PFSK-1 (cell line): Measurements from ENCODE around the gene CRYZL1.

ENCODE experiments used
- POLR2AphosphoS5 ChIP-seq: IDR thresholded peaks from 2 replicates; pipeline ENCODE4 v1.6.1; 2012; ENCODE audit warnings: low read depth, mild to moderate bottlenecking, control low read depth, low read length, moderate library complexity
- TAF1 ChIP-seq: IDR thresholded peaks from 2 replicates; pipeline ENCODE4 v1.6.1; 2012; ENCODE audit warnings: low read length, control low read depth, borderline replicate concordance; ENCODE audit not compliant: insufficient read depth
- TF ChIP-seq, protein P1 (sequence below), 2 experiments: IDR thresholded peaks; 2 replicates each; pipeline versions ENCODE4 v1.6.1 to v1.8.0; 2011 to 2012; ENCODE audit warnings: low read depth in 2 of 2, low read length in 2 of 2, control low read depth in 1 of 2, inconsistent platforms in 1 of 2, mild to moderate bottlenecking in 1 of 2, moderate library complexity in 1 of 2; ENCODE audit not compliant: insufficient read depth in 1 of 2

- TF ChIP-seq POLR2AphosphoS5 (no peak), TAF1 (no peak)
- TF ChIP-seq, protein P1, sequence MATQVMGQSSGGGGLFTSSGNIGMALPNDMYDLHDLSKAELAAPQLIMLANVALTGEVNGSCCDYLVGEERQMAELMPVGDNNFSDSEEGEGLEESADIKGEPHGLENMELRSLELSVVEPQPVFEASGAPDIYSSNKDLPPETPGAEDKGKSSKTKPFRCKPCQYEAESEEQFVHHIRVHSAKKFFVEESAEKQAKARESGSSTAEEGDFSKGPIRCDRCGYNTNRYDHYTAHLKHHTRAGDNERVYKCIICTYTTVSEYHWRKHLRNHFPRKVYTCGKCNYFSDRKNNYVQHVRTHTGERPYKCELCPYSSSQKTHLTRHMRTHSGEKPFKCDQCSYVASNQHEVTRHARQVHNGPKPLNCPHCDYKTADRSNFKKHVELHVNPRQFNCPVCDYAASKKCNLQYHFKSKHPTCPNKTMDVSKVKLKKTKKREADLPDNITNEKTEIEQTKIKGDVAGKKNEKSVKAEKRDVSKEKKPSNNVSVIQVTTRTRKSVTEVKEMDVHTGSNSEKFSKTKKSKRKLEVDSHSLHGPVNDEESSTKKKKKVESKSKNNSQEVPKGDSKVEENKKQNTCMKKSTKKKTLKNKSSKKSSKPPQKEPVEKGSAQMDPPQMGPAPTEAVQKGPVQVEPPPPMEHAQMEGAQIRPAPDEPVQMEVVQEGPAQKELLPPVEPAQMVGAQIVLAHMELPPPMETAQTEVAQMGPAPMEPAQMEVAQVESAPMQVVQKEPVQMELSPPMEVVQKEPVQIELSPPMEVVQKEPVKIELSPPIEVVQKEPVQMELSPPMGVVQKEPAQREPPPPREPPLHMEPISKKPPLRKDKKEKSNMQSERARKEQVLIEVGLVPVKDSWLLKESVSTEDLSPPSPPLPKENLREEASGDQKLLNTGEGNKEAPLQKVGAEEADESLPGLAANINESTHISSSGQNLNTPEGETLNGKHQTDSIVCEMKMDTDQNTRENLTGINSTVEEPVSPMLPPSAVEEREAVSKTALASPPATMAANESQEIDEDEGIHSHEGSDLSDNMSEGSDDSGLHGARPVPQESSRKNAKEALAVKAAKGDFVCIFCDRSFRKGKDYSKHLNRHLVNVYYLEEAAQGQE (IDR thresholded peaks at IDR 0.05; ENCODE audit: insufficient read depth in 1 of 2, low read depth in 2 of 2, low read length in 2 of 2), result no peak
These were observed 79.2 kb downstream of the CRYZL1 start for GRCh38 chr21:33562389-33562788.
